GM23338 (cell line): ENCODE results near the gene ICAM1. TPM values are rescaled to one million over a fixed set of nuclear protein-coding genes. Genes with fewer than 3 reads are reported as not detected.

Experiments used
- ATAC-seq: fragments of 200-7000 bp; cut with Tn5 transposase; 3 replicates; pipeline ENCODE4 v1.9.1; 2020
- DNase-seq: peaks from one replicate; pipeline ENCODE4 v3.0.0-alpha.2; 2015; ENCODE audit warnings: low spot score
- H2AFZ ChIP-seq: fragments of 200-600 bp; sonication (generic); 2 replicates; pipeline ENCODE4 v1.8.0; 2016; ENCODE audit warnings: antibody characterized with exemption, mild to moderate bottlenecking, moderate library complexity
- H3F3A ChIP-seq: fragments of 200-600 bp; sonication (generic); replicated peaks from 2 replicates; pipeline ENCODE4 v1.8.0; 2017; ENCODE audit warnings: antibody characterized with exemption, mixed run types, low read depth
- H3K27ac ChIP-seq: fragments of 200-600 bp; sonication (generic); 2 replicates; pipeline ENCODE4 v1.6.1; 2016; ENCODE audit warnings: low read depth
- H3K27me3 ChIP-seq: fragments of 200-600 bp; sonication (generic); 2 replicates; pipeline ENCODE4 v1.8.0; 2016; ENCODE audit warnings: mild to moderate bottlenecking, mixed run types, moderate library complexity; ENCODE audit not compliant: insufficient read depth
- H3K36me3 ChIP-seq: fragments of 200-600 bp; sonication (generic); 2 replicates; pipeline ENCODE4 v1.8.0; 2016; ENCODE audit warnings: mild to moderate bottlenecking; ENCODE audit not compliant: insufficient read depth
- H3K4me1 ChIP-seq: fragments of 200-600 bp; sonication (generic); 2 replicates; pipeline ENCODE4 v1.8.0; 2016; ENCODE audit warnings: mild to moderate bottlenecking, moderate library complexity; ENCODE audit not compliant: insufficient read depth
- H3K4me2 ChIP-seq: fragments of 200-600 bp; sonication (generic); 2 replicates; pipeline ENCODE4 v1.7.1; 2017; ENCODE audit warnings: mixed run types
- H3K4me3 ChIP-seq: fragments of 200-600 bp; sonication (generic); 2 replicates; pipeline ENCODE4 v1.6.1; 2016; ENCODE audit warnings: mixed run types
- H3K79me2 ChIP-seq: fragments of 200-600 bp; sonication (generic); replicated peaks from 2 replicates; pipeline ENCODE4 v1.8.0; 2017; ENCODE audit warnings: mild to moderate bottlenecking; ENCODE audit not compliant: insufficient read depth
- H3K9me2 ChIP-seq: fragments of 200-600 bp; sonication (generic); 2 replicates; pipeline ENCODE4 v1.8.0; 2017; ENCODE audit not compliant: insufficient read depth
- H4K20me1 ChIP-seq: fragments of 200-600 bp; sonication (generic); replicated peaks from 2 replicates; pipeline ENCODE4 v1.8.0; 2017; ENCODE audit warnings: mild to moderate bottlenecking; ENCODE audit not compliant: insufficient read depth
- H3K27ac Mint-ChIP-seq: 2 replicates; pipeline ENCODE4 v1.8.0; 2020; ENCODE audit warnings: inconsistent platforms, mild to moderate bottlenecking, moderate library complexity, mixed read lengths
- H3K27me3 Mint-ChIP-seq: 3 replicates; pipeline ENCODE4 v1.8.0; 2022; ENCODE audit warnings: low read depth, mild to moderate bottlenecking, moderate library complexity, mixed read lengths, inconsistent platforms; ENCODE audit not compliant: insufficient read depth, poor library complexity
- H3K36me3 Mint-ChIP-seq: 3 replicates; pipeline ENCODE4 v1.8.0; 2021; ENCODE audit warnings: low read depth, mild to moderate bottlenecking, inconsistent platforms, moderate library complexity, mixed read lengths
- H3K4me1 Mint-ChIP-seq: 3 replicates; pipeline ENCODE4 v1.8.0; 2020; ENCODE audit warnings: mild to moderate bottlenecking, inconsistent platforms, mixed read lengths
- H3K4me3 Mint-ChIP-seq: 3 replicates; pipeline ENCODE4 v1.8.0; 2021; ENCODE audit warnings: moderate library complexity, mild to moderate bottlenecking, inconsistent platforms, mixed read lengths
- H3K9me3 Mint-ChIP-seq: 3 replicates; pipeline ENCODE4 v1.8.0; 2020; ENCODE audit warnings: moderate library complexity, mild to moderate bottlenecking, inconsistent platforms, mixed read lengths
- CREB1 ChIP-seq: fragments of 250-450 bp; sonication (Bioruptor Pico); IDR thresholded peaks from 2 replicates; pipeline ENCODE4 v1.5.0; 2020; ENCODE audit warnings: low read depth, mild to moderate bottlenecking, moderate library complexity
- EZH2 ChIP-seq: fragments of 200-600 bp; sonication (generic); IDR thresholded peaks from one replicate; pipeline ENCODE4 v1.8.0; 2017; ENCODE audit warnings: antibody characterized with exemption, mild to moderate bottlenecking, low read depth; ENCODE audit not compliant: unreplicated experiment
- EZH2phosphoT487 ChIP-seq: fragments of 200-600 bp; sonication (generic); IDR thresholded peaks from one replicate; pipeline ENCODE4 v1.8.1; 2018; ENCODE audit warnings: antibody characterized with exemption; ENCODE audit not compliant: unreplicated experiment
- JUNB ChIP-seq: IDR thresholded peaks from one replicate; pipeline ENCODE4 v1.6.1; 2016; ENCODE audit warnings: antibody characterized with exemption; ENCODE audit not compliant: unreplicated experiment
- NANOG ChIP-seq: IDR thresholded peaks from 2 replicates; pipeline ENCODE4 v1.6.1; 2016; ENCODE audit warnings: antibody characterized with exemption, borderline replicate concordance
- POLR2AphosphoS5 ChIP-seq: IDR thresholded peaks from 2 replicates; pipeline ENCODE4 v1.6.1; 2016; ENCODE audit warnings: antibody characterized with exemption, low read depth
- STAT1 ChIP-seq: IDR thresholded peaks from one replicate; pipeline ENCODE4 v1.6.1; 2016; ENCODE audit warnings: antibody characterized with exemption; ENCODE audit not compliant: unreplicated experiment
- ZNF331 ChIP-seq: fragments of 250-450 bp; sonication (Bioruptor Pico); IDR thresholded peaks from 2 replicates; pipeline ENCODE4 v1.5.0; 2020; ENCODE audit warnings: low read depth, mild to moderate bottlenecking, moderate library complexity
- polyA plus RNA-seq: library from polyadenylated mRNA; unstranded; fragments of >200 nt; fragmentation: Nextera tagmentation; extraction: Ambion mirVana; gene quantifications from 2 replicates; pipeline ENCODE4 v1.2.1, GENCODE V29; 2016
- total RNA-seq: library from RNA; depleted of rRNA; stranded (reverse); fragments of >200 nt; shearing (Covaris generic); gene quantifications from 2 replicates; pipeline ENCODE4 v1.2.3, GENCODE V29; 2014
- TF ChIP-seq, protein P1 (sequence below): IDR thresholded peaks from 2 replicates; pipeline ENCODE4 v1.6.1; 2016; ENCODE audit warnings: antibody characterized with exemption
- TF ChIP-seq, protein P2 (sequence below), 2 experiments: fragments of 200-600 bp in 1 of 2; sonication (generic) in 1 of 2; conservative IDR thresholded peaks; 2 replicates each; pipeline versions ENCODE4 v1.5.1 to v1.6.1; 2016 to 2017; ENCODE audit warnings: antibody characterized with exemption in 2 of 2, low read depth in 2 of 2, mild to moderate bottlenecking in 2 of 2, moderate library complexity in 1 of 2
- TF ChIP-seq, protein P3 (sequence below): IDR thresholded peaks from one replicate; pipeline ENCODE4 v1.6.1; 2018; ENCODE audit warnings: antibody characterized with exemption; ENCODE audit not compliant: unreplicated experiment

ICAM1 gene
- total and polyA plus RNA-seq, 2 experiments from 2014 or later = 1.6 to 3.5 TPM

DNA sequence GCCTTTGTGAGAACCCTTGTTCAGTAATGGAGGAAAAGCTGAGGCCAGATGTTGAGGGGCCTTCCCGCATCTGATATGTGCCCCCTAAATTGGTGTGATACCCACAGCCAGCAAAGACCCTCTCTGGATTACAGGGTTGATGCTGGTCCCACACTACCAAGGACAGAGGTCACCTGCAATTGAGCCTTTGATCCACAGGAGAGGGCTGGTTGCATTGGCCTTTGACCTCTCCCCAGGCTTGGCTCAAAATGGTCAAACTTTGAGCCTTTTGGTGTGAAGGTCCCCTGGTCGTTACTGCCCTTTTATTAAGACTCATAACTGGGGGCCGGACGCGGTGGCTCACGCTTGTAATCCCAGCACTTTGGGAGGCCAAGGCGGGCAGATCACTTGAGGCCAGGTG, 27.3 kb upstream of the ICAM1 start (continued):
- TF ChIP-seq, protein P1, sequence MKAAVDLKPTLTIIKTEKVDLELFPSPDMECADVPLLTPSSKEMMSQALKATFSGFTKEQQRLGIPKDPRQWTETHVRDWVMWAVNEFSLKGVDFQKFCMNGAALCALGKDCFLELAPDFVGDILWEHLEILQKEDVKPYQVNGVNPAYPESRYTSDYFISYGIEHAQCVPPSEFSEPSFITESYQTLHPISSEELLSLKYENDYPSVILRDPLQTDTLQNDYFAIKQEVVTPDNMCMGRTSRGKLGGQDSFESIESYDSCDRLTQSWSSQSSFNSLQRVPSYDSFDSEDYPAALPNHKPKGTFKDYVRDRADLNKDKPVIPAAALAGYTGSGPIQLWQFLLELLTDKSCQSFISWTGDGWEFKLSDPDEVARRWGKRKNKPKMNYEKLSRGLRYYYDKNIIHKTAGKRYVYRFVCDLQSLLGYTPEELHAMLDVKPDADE = no peak
- TF ChIP-seq STAT1 = no peak
- no peak for TF ChIP-seq ZNF331 (CRISPR knock-in tag)

DNA sequence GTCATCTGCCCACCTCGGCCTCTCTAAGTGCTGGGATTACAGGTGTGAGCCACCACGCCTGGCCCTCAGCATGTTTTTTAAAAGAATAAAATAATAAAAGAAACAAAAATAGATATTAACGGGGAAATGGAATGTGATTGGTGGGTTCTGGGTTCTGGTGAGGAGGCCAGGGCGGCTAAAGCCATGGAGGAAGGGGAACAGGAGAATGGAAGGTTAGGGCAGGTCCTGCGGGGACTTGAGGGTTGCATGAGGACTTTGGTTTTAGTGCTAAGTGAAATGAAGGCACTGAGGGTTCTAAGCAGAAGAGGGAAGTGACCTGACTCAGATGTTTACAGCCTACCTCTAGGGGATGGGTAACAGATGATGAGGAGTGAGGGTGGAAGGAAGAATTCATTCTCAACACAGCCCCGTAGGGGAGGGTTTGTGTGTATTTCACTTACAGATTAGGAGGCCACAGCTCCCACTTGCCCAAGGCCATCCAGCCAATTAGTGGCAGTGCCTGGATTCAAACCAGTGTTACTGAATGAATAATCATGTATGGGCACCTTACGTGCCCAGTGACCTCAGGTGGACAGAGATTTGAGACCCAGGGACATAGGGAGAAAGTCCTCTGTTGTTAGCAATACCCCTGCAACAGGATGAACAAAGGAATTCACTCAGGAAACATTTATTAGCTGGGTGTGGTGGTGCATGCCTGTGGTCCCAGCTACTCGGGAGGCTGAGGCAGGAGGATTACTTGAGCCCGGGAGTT, 25.6 kb upstream of the ICAM1 start:
- Mint-ChIP-seq H3K4me3 (no peak overlapping the region), H3K9me3 (no peaks in the 10 kb centered on the region), H3K4me1 (no peaks in the 10 kb centered on the region; the same call in 2 of the 3 replicates), H3K27me3 (peaks cover 7% of the 10 kb centered on the region), H3K27ac (no peak overlapping the region), H3K36me3 (no peaks in the 10 kb centered on the region)
- no peak overlapping the region for H3K27ac ChIP-seq
- no peaks in the 10 kb centered on the region for H3K27me3 ChIP-seq
- no peak for ATAC-seq
- no peak overlapping the region for H2AFZ ChIP-seq
- no peaks in the 10 kb centered on the region for H3K36me3 ChIP-seq
- no peaks in the 10 kb centered on the region for H3F3A ChIP-seq
- DNase-seq = no peak
- H3K79me2 ChIP-seq = no peaks in the 10 kb centered on the region
- no peaks in the 10 kb centered on the region for H4K20me1 ChIP-seq
- H3K4me1 ChIP-seq = no peaks in the 10 kb centered on the region
- no peaks in the 10 kb centered on the region for H3K9me2 ChIP-seq
- no peak overlapping the region for H3K4me3 ChIP-seq
- no peak overlapping the region for H3K4me2 ChIP-seq
- TF ChIP-seq NANOG = no peak
- TF ChIP-seq EZH2 = no peak
- TF ChIP-seq POLR2AphosphoS5 = no peak
- TF ChIP-seq EZH2phosphoT487 = no peak
- no peak for TF ChIP-seq JUNB
- TF ChIP-seq, protein P2, sequence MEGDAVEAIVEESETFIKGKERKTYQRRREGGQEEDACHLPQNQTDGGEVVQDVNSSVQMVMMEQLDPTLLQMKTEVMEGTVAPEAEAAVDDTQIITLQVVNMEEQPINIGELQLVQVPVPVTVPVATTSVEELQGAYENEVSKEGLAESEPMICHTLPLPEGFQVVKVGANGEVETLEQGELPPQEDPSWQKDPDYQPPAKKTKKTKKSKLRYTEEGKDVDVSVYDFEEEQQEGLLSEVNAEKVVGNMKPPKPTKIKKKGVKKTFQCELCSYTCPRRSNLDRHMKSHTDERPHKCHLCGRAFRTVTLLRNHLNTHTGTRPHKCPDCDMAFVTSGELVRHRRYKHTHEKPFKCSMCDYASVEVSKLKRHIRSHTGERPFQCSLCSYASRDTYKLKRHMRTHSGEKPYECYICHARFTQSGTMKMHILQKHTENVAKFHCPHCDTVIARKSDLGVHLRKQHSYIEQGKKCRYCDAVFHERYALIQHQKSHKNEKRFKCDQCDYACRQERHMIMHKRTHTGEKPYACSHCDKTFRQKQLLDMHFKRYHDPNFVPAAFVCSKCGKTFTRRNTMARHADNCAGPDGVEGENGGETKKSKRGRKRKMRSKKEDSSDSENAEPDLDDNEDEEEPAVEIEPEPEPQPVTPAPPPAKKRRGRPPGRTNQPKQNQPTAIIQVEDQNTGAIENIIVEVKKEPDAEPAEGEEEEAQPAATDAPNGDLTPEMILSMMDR (conservative IDR thresholded peaks at IDR 0.05; ENCODE audit: low read depth in 2 of 2) = no peak
- TF ChIP-seq CREB1 (CRISPR knock-in tag) = no peak
- no peak for TF ChIP-seq STAT1
- TF ChIP-seq, protein P1 = no peak
- TF ChIP-seq, protein P3, sequence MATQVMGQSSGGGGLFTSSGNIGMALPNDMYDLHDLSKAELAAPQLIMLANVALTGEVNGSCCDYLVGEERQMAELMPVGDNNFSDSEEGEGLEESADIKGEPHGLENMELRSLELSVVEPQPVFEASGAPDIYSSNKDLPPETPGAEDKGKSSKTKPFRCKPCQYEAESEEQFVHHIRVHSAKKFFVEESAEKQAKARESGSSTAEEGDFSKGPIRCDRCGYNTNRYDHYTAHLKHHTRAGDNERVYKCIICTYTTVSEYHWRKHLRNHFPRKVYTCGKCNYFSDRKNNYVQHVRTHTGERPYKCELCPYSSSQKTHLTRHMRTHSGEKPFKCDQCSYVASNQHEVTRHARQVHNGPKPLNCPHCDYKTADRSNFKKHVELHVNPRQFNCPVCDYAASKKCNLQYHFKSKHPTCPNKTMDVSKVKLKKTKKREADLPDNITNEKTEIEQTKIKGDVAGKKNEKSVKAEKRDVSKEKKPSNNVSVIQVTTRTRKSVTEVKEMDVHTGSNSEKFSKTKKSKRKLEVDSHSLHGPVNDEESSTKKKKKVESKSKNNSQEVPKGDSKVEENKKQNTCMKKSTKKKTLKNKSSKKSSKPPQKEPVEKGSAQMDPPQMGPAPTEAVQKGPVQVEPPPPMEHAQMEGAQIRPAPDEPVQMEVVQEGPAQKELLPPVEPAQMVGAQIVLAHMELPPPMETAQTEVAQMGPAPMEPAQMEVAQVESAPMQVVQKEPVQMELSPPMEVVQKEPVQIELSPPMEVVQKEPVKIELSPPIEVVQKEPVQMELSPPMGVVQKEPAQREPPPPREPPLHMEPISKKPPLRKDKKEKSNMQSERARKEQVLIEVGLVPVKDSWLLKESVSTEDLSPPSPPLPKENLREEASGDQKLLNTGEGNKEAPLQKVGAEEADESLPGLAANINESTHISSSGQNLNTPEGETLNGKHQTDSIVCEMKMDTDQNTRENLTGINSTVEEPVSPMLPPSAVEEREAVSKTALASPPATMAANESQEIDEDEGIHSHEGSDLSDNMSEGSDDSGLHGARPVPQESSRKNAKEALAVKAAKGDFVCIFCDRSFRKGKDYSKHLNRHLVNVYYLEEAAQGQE = no peak
